AG10803 (cell line): Measurements from ENCODE around the gene CRYBG2.

ENCODE experiments used
- DNase-seq: peaks from one replicate; pipeline ENCODE4 v3.0.0; 2010; ENCODE audit warnings: low read depth
- H3K4me3 ChIP-seq: 2 replicates; pipeline ENCODE4 v1.5.1; 2011; ENCODE audit warnings: mild to moderate bottlenecking, low read length, control low read depth
- CTCF ChIP-seq: conservative IDR thresholded peaks from 2 replicates; pipeline ENCODE4 v1.5.1; 2011; ENCODE audit warnings: mild to moderate bottlenecking, low read length, control low read depth, inconsistent platforms

The CRYBG2 gene

GRCh38 chr1:26360807-26361604 is 7.1 kb upstream of the CRYBG2 start:
- DNase-seq: no peak
- no peak overlapping the region for H3K4me3 ChIP-seq
- TF ChIP-seq CTCF: no peak

- no peak for TF ChIP-seq CTCF
- peak overlapping the region; percentile 9; the same call in 1 of the 2 replicates for H3K4me3 ChIP-seq
- DNase-seq: no peak
Observed at GRCh38 chr1:26359981-26360806, 6.3 kb upstream of the CRYBG2 start.

GRCh38 chr1:26358411-26359384 is 4.8 kb upstream of the CRYBG2 start:
- H3K4me3 ChIP-seq: no peak overlapping the region
- no peak for TF ChIP-seq CTCF
- DNase-seq: no peak

GRCh38 chr1:26357121-26357602 is 3.2 kb upstream of the CRYBG2 start:
- TF ChIP-seq CTCF: no peak
- DNase-seq: no peak
- no peak overlapping the region for H3K4me3 ChIP-seq

GRCh38 chr1:26356106-26356505 is 2.2 kb upstream of the CRYBG2 start:
- no peak for DNase-seq
- H3K4me3 ChIP-seq: no peak overlapping the region
- no peak for TF ChIP-seq CTCF

- no peak for DNase-seq
- H3K4me3 ChIP-seq: no peak overlapping the region
- TF ChIP-seq CTCF: no peak
Observed at GRCh38 chr1:26354972-26355371, 1.0 kb upstream of the CRYBG2 start.
